Retina (tissue), 1 donor: ENCODE data around the gene TRPC1.

Experiments used
- DNase-seq: peaks from one replicate; pipeline ENCODE4 v3.0.0-alpha.2; 2016

The TRPC1 gene

GRCh38 chr3:142844339-142844977 is 120.6 kb downstream of the TRPC1 start:
- no peak for DNase-seq

DNA sequence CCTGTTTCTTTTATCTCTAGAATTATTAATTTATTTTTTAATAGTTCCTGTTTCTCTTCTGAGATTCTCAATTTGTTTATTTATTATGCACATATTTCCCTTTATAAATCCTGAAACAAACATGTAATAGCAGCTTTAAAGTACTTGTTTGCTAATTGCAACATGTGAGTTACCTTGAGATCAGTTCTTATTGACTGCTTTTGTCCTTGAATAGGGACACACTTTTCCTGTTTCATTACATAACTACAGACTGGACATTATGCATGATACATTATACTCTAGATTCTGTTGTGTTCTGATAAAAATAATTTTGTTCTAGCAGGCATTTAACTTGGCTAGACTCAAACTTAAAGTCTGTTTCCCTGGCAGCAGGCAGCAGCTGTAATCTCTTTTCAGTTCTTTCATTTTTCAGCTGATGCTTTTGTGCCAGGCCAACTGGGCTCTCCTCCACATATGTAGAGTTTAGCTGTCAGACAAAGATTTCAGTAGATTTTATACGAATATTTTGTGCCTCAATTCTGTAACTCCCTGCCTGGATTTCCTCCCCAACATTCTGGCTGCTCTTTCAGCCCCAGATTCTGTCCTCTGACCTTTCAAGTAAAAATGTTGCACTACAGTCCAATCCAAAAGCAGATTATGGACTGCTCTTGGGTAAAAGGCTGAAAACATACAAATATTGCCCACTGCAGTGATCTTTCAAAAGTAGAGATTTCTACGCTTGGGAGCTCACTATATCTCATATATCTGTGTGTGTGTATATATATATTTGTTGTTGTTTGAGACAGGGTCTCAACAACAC is 123.1 kb downstream of the TRPC1 start:
- no peak for DNase-seq

DNA sequence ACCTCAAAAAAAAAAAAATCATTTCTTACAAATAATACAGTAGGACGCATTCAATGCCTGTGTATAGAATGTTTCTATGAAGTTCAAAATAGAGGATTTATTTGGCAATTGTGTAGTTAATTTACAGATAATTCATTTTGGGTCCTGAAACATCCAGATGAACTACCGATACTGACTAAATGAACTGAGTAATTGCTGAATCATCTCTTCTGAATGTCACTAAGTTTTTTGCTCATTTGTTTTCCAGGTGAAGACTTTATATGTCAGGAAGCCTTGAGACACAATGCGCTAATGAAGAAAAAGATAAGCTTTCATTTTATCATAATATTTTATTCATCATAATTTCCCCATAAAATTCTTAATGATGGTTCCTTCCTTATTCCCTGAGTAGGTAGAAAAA is 125.3 kb downstream of the TRPC1 start:
- DNase-seq, result no peak

DNA sequence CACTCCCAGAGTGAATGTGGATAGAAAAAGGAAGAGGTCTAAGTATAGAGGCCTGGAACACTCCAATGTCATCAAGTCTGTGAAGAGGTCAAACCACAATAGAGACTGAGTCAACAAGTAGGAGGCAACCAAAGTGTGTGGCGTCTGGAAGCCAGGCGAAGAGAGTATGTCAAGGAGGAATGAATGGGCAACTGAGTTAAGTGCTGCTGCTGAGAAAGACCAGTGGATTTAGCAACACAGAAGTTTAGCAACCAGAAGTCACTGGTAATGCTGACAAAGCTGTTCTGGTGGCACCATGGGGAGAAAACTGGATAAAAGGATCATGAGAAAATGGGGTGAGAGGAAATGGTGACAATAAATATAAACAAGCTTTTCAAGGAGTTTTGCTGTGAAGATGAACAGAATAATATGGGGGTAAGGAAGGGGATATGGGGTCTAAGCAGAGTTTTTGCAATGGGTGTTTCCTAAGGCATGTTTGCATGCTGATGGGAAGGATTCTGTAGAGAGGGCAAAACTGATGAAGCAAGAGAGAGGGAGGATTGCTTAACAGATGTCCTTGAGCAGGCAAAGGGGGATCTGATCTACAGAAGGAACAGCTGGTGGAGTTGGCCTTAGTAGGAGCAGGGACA is 126.7 kb downstream of the TRPC1 start:
- DNase-seq, result no peak

DNA sequence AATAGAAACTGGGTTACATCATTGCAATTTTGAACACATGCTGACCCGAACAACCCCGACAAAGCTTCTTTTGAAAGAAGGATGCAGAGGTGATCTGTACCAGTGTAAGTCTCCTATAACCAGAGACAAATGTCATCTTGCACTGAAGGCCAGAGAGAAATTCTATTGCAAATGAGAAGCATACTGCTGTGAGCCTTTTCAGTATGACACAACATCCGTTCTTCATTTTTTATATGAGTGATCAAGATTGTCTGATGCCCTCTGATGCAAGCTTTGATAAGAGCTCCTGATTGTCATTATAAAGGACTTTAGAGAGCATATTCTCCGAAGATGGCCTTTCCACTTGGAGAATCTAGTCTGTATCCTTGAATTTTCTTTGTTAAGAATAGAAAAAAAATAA is 128.2 kb downstream of the TRPC1 start:
- DNase-seq, result no peak

DNA sequence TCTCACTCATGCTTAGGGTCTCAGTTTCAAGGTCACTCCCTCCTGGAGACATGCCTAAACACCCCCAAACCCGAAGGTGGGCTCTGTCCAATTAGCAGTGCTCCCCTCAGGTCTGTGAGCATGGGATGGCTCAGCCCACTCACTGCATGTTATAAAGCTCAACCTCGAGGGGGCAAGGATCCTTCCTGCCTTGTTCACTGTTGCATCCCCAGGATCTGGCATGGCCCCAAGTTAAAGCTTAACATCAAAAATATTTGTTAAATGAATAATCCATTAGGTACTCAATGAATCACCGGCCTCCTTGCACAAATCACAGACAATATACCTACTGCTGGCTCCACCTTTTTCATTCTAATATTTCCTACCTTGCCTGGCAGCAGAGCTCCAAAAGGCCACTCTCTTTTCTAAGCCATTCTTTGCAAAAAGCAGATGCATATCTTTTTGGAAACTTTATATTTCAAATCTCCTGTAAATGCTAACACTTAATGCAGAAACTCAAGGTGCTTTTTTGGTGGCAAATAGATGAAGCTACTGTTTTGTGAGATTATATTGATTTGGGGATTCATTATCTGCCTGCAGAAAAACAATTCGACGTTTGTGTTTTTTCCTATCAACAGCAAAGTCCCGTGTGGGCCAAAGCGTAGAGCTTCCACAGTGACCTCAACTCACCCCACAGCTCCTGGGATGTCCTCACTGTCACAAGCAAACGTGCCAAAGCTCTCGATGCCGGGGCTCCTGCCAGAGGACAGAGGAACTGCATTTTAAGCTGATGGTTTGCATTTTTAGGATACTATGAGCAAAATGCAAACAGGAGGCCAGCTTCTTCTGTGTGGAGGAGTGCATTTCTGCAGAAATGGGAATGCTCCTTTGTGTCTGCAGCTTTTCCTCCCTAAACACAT is 129.7 kb downstream of the TRPC1 start:
- DNase-seq, result no peak

DNA sequence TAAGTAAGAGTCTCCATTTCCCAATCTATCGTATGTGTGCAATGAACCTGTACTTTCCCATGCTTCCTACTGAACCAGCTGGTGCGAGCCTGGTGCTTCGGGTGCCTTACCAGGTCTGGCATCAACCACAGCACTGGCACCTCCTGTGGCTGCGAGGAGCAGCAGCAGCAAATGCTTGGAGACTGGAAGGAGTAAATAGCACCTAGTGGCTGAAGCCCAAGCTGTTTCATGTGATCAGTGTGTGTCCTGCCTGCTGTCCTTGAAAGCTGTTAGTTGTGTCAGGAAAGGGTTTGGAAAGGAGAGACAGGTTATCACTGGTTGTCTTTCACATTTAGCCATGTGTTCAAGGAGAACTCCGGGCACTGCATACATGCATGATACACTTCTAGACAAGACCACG is 133.2 kb downstream of the TRPC1 start:
- DNase-seq, result no peak
